GF-D8 (cell line): ENCODE data around the gene ZNF138.
A peak's percentile ranks its signal among the peaks of the same experiment; 100 is the strongest.
"Not testable (repeated sequence)": the region's sequence is repeated elsewhere in the genome, so short reads cannot be mapped to it uniquely, and the experiment has no call there.

Source experiments
- DNase-seq: peaks from one replicate; lab custom pipeline; 2025; lab: John Stamatoyannopoulos, UW

Gene ZNF138

DNA sequence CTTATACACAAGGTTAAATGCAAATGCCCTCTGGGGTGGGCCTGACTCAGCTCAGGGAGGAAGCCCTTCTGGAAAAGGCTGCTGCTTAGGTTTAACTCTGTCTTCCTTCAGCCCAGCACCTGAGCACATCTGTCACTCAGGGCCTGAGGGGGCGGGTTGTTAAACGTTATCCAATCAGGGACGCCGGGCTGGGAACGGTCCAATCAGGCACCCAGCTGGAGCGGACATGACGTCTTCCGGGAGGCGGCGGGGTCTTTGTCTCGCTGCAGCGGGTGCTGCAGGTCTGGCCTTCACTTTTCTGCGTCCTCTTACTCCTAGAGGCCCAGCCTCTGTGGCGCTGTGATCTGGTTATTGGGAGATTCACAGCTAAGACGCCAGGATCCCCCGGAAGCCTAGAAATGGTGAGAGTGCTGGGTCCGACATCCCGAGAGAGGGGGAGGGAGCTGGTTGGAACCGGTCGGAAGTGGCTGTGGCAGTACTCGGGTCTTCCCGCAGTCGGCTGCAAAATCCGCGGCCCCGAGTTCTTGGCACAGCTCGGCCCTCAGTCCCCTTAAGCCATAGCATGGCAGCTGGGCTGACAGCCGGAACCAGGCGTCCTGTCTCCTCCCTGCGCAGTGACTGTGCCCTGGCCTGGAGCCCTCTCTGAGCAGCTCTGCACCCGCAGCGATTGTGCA lies at the start of gene ZNF138:
TSS of gene ZNF138 (plus strand) at position 258 of the 674 bp plus-strand sequence. CDS start at position 399, 141 bp downstream.
- DNase-seq = peak; percentile 92

DNA sequence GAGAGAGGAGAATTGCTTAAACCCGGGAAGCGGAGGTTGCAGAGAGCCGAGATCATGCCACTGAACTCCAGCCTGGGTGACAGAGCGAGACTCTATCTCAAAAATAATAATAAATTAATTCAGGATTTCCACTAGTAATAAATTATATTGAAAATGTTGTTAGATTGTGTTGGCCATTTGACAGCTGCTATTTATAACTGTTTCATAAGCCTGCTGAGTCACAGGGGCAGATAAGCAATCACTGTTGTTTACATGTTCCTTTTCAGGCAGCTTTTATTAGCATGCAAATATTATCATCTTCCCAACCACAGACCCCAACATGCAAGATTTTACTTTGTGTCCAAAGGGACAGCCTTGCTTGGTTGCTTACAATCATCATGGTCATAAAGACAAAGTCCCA lies 49.5 kb upstream of the ZNF138 start:
- no peak for DNase-seq

DNA sequence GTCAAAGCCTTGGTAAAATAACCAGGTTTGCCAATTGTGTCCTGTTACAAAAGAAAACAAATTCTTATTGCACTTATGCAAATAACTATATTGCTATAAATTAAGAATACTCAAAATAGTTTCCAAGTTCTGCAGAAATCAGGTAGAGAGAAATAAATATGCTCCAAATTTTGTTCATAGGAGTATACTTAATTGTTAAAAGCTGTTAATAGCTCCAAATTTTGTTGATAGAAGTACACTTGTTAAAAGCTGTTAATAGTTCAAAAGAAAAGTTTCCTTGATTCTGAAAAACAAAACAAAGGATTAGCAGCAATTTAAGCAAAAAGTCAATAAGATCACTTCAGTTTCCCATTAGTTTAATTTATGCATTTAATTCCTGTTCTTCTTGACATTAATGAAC lies 46.4 kb upstream of the ZNF138 start:
- no peak for DNase-seq

DNA sequence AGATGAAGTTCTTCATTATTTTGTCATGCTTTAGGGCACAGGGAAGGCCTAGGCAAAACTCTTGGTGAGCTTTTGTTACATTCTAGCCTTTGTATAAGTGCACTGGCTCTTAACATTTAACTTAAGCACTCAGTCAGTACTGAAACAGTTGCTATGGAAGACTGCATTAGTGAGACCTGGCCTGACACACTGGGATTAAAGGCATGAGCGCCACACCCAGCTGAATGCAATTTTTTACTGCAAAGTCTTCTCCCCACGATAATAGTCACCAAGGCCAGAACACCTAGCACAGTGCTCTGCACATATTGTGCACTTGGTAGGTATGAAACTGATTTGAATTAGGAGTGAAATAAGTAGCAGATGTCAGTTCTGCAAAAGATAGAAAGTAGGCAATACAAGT lies 41.2 kb upstream of the ZNF138 start:
- no peak for DNase-seq

DNA sequence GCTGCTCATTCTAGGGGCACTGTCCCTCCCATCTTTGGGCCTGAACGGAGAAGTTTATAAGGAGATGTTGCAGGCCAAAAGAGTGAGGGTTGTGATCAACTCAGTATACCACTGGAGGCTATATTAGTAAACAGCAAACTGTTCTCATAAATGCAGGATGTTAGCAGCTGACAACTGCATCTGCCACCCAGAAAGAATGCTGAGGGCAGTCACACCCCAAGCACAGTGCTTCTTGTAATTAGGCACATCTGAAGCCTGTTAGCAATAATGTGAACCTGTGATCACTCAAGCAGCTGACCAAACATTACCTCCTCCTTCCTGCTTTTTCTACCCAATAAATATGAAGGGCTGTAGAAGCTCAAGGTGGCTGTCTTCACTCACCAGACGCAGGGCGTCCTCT lies 38.4 kb upstream of the ZNF138 start:
- DNase-seq = no peak

DNA sequence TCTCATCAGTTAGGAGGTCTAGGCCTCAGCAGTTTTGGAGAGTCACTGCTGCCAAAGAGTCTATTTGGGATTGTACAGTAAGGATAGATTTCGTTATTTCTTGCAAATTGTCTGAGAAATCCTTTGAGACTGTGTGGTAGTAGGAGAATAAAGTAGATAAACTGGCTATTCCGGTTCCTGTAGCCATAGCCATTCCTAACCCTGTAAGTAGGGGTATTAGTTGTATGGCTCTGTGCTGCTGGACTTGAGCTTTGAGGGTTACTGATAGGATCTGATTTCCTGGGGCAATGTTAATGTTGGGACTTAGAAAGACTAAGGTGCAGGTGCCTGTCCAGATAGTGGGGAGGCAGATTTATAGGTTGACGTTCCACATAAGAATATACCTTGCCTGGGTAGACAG lies 36.1 kb upstream of the ZNF138 start:
- DNase-seq = no peak

DNA sequence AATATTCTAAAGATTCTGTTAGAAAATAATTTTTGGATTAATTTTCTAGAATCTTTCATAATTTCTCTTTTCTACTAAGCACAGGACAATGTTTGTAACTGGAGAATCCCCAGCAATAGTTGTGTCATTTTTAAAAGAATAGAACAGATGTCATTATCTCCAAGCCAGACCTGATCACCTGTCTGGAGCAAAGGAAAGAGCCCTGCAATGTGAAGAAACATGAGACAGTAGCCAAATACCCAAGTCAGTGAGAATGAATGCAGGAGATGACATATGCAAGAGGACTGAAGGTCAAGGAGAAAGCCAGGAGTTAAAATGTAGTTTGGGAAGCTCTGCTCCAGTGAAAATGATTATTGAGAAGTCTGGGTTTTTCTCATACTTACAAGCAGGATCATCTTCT lies 25.4 kb upstream of the ZNF138 start:
- DNase-seq = no peak

DNA sequence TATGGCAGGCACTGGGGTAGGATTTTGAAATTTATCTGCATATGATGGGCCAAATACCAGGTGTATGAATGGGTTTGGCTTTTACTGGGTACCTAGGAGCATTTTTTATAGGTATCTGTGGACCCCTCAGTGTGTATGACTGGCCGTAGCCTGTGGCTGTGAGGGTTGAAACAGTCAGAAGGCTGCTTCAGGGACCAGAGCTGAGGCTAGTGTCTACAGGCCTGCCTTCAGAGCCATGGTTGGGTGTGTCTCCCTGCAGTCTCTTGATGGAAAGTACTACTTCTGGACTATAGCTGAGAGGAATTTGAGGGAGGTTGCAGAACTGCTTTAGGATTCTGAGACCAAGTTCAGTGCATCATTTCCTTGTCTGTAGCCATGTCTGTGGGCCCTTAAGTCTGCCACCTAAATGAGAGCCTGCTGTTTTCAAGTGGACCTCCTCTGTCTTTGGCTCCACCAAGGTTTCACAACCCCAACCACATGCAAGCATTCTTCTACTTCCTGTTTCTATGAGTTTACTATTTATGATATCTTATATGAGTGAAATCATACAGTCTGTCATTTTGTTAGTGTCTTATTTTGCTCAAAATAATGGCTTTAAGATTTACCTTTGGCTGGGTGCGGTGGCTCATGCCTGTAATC lies 19.9 kb upstream of the ZNF138 start:
- DNase-seq = peak; percentile 7

DNA sequence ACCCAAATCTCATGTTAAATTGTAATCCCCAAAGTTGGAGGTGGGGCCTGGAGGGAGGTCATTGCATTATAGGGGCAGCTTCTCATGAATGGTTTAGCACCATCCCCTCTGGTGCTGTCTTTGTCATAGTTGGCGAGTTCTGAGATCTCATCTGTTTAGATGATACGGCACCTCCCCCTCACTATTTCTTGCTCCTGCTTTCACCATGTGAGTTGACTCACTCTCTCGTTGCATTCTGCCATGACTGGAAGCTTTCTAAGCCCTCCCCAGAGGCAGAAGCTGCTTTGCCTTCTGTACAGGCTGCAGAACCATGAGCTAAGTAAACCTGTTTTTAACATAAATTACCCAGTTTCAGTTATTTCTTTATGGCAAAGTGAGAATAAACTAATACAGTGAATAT lies 18.9 kb upstream of the ZNF138 start:
- no peak for DNase-seq

DNA sequence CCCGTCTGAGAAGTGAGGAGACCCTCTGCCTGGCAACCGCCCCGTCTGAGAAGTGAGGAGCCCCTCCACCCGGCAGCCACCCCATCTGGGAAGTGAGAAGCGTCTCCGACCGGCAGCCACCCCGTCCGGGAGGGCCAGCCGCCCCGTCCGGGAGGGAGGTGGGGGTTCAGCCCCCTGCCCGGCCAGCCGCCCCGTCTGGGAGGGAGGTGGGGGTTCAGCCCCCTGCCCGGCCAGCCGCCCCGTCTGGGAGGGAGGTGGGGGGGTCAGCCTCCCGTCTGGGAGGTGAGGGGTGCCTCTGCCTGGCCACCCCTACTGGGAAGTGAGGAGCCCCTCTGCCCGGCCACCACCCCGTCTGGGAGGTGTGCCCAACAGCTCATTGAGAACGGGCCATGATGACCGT lies 9.4 kb upstream of the ZNF138 start:
- not testable (repeated sequence) for DNase-seq

DNA sequence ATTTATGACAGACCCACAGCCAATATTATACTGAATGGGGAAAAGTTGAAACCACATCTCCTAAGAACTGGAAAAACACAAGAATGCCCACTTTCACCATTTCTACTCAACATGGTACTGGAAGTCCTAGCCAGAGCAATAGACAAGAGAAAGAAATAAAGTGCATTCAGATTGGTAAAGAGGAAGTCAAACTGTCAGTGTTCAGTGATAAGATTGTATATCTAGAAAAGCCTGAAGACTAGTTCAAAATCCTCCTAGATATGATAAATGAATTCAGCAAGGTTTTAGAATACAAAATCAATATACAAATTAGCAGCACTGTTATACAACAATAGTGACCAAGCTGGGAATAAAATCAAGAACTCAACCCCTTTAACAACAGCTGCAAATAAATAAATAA lies 6.9 kb upstream of the ZNF138 start:
- DNase-seq = no peak

DNA sequence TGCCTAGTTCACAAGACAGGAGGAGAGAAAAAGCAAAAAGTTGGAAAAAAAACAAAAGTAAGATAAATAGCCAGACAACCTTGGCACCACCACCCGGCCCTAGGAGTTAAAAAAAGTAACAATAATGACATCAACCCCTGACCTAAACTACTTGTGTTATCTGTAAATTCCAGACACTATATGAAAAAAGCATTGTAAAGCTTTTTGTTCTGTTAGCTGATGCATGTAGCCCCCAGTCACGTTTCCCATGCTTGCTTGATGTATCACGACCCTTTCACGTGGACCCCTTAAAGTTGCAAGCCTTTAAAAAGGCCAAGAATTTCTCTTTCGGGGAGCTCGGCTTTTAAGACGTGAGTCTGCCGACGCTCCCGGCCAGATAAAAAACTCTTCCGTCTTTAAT lies 5.0 kb upstream of the ZNF138 start:
- not testable (repeated sequence) for DNase-seq

DNA sequence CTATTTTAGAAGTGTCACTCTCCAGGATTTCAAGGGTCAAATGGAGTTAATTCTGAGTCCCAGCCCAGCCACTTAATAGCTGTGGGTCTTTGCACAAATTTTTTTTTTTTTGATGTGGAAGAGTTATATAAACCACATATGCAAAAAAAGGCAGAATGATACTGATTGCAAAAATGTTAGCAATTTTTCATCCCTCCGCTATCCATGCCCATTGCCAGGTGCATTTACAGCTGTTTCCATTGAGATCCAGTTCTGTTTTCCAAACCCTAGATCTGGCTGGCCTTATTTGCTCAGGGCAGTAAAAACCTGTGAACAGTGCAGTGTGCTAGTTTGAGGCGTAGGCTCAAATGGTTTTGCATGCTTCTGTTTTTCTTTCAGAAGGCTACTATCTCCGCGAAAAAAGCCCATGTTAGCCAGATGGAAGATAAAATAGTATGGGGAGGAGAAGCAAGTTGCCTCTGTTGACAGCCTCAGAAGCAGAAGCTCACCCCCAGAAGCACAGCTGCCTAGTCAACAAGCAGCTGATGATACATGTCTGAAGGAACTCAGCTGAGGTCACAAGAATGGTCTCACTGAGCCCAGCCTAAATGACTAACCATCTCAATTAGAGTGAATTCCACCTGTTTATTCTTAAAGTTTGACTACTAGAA lies 997 bp upstream of the ZNF138 start:
- no peak for DNase-seq

DNA sequence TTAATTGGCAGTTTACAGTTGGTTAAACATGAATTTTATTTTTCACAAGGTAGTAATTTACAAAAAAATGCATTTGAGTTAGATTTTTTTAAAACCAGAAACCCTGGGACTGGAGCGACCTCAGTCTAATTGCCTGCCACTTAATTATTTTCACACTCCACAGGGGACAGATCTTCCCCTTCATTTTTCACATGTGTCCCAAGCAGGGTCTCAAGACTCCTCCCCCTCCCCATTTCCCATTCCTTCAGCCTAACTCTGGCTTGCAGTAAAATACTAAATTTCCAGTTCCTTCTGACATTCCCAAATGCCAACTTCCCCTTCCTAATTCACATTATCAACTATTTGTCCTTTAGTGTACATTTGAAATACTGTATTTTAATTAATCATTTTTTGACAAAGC lies 948 bp downstream of the ZNF138 start:
- DNase-seq = no peak

DNA sequence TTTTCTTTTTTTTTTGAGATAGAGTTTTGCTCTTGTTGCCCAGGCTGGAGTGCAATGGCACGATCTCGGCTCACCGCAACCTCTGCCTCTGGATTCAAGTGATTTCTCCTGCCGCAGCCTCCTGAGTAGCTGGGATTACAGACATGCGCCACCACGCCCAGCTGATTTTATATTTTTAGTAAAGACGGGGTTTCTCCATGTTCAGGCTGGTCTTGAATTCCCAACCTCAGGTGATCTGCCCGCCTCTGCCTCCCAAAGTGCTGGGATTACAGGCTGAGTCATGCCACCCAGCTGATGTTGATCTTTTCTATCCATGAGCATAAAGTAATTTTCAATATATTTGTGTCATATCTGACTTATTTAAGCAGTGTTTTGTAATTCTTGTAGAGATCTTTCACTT lies 4.9 kb downstream of the ZNF138 start:
- not testable (repeated sequence) for DNase-seq

DNA sequence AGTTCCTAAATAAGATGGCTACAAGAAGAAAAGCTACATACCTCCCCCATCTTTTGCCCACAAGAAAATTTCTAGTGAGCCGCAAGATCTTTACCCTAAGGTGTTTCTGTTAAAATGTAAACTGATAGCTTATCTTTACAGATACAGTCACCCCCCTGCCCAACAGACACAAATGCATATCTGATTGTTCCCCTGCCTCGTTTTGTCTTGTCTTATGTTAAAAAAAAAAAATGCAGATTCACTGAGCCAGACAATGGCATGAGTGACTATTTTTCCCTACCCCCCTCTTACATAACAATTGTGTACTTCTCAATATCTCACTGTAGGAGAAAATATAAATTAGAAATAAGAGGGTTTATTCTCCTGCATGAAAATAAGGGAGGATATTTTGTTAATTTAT lies 8.5 kb downstream of the ZNF138 start:
- DNase-seq = no peak

DNA sequence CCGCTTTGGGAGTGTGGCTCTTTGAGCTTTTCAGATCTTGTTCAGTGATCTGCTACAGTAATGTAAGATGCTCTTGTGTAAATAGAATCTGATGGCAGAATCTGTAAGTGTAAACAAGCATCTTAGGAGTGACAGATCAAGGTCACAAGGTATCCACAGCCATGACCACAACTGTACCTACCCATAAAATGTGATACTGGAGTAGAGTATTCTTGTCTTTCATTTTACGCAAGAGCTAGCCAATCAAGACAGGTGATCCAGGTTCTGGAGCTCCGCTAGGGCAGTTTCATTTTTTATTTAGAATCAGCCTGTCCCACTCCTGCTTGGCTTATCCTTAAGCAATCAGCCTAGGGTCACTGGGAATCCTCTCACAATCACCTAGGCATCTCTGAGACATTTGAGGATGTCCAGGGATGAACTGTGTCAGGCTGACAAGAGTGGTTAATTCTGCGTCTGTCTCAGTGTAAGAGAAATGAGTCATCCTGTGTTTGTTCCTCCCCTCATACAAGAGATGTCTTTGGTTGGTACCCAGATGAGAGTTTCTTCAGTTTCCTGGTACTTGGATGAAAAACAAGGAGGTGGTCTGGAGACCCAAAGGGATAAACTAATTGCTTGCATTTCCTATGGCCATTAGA lies 13.6 kb downstream of the ZNF138 start:
- DNase-seq = no peak

DNA sequence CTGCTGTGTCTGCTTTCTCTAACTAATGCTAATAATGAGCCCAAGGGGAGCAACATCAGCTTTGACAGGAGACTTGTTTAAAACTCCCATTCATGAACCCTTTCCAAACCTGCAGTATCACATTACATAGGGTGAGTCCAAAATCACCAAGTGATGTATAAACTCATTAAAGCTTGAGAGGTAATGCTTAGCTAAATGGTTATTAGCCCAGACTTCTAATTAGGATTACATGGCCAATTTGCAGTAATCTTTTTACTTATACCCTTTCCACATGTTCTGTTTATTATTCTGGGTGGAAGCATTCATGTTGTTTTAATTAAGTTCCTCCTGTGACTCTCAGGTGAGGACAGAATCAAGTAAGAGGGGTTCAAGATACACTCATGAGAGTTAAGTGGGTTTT lies 17.5 kb downstream of the ZNF138 start:
- DNase-seq = no peak

DNA sequence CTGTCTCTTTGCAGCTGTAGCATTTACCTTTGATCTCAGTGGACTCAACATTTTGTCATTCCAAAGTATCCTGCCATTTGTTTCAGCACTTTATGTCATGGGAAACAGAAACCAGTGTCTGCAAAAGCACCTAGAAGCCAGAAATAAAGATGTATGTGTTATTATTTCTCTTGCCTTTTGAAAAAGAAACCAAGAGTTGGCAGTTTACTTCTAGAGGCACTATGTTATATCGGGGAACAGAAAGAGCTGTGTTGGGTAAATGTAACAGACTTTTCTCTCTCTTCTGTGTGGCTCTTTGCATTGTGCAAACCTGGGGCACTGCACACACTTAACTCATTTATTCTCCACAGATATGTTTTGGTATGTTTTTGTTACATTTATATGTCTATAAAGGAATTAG lies 36.7 kb downstream of the ZNF138 start:
- DNase-seq = no peak

DNA sequence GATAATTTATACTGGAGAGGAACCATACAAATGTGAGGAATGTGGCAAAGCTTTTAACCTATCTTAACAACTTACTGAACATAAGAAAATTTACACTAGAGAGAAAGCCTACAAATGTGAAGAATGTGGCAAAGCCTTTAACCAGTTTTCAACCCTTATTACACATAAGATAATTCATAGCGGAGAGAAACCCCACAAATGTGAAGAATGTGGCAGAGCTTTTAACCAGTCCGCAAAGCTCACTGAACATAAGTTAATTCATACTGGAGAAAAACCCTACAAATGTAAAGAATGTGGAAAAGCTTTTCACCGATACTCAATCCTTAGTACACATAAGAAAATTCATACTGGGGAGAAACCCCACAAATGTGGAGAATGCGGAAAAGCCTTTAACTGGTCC lies 37.9 kb downstream of the ZNF138 start:
- no peak for DNase-seq

DNA sequence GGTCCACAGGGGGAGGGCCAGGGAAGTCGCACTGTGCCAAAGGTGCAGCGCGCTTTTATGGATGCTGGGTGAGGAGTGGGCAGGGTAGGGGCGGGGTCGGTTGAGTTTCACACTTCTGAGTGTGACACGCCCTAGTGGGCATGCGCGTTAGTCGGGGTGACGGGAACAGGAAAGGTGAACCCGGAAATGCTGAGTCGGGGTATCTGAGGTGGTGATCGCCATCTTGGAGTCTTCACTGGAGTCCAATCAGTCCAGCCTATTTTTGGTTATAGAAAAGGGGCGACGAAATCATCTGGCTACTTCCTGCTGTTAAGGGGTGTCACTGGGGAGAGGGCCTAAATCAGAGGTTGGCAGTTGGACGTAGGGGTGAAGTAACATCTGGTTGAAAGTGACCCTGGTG lies 40.8 kb downstream of the ZNF138 start:
- no peak for DNase-seq

DNA sequence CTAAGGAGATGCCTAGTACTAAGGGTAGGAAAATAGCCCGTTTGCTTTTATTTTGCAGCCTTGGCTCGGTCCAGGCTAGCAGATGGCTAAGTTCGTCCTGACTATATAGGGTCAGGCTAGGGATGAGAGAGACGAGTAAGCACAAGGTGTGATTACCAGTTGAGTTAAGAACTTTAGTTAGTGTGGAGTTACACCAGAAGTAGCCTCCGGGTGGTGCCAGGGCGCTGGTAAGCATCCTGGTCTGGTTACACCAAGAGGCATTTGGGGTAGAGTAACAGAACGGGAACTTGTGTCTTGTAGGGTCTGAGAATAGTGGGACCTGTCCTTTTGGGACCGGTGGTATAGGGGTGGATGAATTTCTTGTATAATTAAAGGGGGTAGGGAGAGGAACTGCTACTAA lies 41.6 kb downstream of the ZNF138 start:
- DNase-seq = not testable (repeated sequence)

DNA sequence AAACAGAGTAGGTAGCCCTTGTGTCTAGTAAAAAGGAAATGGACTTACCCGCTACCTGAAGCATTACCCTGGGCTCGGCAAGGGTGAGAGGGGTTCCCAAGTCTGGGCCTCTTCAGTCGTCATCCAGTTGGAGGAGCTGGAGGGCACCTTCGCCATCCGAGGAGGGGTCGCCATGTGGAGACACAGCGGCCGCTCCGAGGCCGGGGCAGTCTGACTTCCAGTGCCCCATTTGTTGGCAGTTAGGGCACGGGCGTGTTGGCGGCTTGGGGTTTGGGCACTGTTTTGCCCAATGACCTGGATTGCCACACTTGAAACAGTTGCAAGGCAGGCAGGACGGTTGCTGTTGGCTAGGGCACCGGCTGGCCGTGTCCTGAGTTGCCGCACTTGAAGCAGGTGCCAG lies 43.8 kb downstream of the ZNF138 start:
- DNase-seq = not testable (repeated sequence)
